Measurements from ENCODE around the gene ZNF622.

Gene ZNF622, protein sequence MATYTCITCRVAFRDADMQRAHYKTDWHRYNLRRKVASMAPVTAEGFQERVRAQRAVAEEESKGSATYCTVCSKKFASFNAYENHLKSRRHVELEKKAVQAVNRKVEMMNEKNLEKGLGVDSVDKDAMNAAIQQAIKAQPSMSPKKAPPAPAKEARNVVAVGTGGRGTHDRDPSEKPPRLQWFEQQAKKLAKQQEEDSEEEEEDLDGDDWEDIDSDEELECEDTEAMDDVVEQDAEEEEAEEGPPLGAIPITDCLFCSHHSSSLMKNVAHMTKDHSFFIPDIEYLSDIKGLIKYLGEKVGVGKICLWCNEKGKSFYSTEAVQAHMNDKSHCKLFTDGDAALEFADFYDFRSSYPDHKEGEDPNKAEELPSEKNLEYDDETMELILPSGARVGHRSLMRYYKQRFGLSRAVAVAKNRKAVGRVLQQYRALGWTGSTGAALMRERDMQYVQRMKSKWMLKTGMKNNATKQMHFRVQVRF

GRCh38 chr5:16465544-16466432 is at the start of gene ZNF622:
ZNF622 (minus strand) TSS chr5:16465800; CDS start chr5:16465665, 135 bp downstream.
- peak; percentile 91 for DNase-seq

DNA sequence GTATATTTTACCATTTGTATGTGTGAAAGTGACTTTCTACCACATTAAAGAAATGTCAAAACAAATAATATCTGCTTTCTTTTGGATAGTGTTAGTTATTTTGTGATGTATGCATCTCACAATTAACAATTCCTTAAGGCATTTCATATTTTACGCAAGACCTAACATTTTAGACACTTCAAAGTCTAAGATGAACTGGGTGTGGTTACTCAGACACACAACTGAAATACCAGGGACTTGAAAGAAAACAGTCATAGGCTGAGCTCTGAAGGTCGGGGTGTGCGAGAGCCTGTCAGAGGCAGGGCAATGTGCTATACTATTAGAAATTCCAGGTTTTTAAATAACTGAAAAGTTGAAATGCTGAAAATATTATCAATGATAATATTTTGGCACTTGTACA is 44.5 kb upstream of the ZNF622 start:
- DNase-seq = no peak

- DNase-seq = no peak
These were observed 43.3 kb upstream of the ZNF622 start for GRCh38 chr5:16508730-16509531.

GRCh38 chr5:16507716-16508115 is 42.1 kb upstream of the ZNF622 start:
- no peak for DNase-seq

- no peak for DNase-seq
These were observed 40.3 kb upstream of the ZNF622 start for GRCh38 chr5:16505904-16506303.

DNA sequence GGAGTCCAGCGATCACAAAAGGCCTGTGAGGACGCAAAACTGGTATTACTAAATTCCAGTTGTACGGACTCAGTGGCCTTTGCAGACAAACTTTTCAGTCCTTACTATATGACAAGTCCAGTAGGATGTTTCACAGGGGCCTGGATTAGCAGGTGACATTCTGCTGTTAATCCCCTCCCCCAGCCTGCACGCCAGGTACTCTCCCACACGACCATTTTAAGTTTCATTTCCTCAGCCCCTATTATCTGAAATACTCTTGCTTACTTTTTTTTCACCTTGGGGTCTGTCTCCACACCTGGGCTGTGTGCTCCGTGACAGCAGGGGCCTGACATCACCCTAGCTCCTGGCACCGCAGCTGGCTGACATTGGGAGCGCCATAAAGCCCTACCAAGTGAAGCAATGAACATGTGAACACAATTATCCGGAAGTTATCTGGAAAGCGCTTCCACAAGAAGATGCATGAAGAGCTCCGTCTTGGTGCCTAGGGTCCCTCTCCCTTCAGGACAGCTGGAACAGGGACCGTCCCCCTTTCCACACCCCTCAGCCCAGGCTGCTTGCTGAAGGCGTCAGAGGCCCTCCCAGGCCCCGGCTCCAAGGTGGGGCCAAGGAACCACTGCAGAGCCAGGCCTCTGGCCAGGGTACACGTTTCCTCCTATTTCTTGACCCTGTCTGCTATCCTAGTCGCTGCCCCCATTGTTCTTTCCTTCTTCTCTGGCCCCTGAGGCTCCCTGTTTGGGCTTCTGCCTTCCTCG is 39.7 kb upstream of the ZNF622 start:
- no peak for DNase-seq

DNA sequence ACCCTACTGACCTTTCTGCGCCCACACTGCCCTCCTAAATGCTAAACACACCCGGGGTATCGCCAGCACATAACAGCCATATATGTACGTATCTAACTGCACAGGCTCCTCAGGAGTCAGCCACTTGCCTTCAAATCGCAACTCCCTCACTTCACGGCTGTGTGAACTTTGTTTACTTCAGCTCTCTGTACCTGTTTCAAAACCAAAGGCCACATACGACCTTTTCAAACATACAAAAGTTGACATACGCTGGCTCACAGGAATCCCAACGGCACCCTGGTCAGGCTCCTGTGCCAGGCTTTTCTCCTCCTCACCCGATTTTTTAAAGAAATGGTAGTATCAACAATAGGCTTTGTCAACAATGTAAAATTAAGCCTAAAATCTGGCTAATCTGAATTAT is 39.0 kb upstream of the ZNF622 start:
- DNase-seq = no peak

DNA sequence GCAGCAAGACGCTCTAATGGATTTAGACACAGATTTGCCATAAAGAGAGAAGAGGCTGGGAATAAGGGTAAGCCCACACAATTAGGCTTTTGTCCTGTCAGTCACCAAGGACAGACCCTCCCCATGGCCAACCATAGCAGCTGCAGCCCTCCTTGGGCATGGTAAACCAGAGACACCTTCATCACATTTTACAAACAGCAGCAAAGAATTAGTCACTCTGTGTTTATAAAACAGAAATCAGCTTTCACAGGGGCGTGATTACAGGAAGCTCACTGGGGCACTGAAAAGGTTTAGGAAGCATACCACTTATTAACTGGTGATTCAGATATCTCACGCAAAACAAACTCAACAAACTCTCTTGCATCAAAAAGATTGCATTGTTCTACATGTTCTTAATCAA is 37.3 kb upstream of the ZNF622 start:
- no peak for DNase-seq

- DNase-seq = no peak
These were observed 34.4 kb upstream of the ZNF622 start for GRCh38 chr5:16500024-16500423.

GRCh38 chr5:16497546-16497945 is 31.9 kb upstream of the ZNF622 start:
- no peak for DNase-seq

- no peak for DNase-seq
These were observed 27.7 kb upstream of the ZNF622 start for GRCh38 chr5:16493261-16493660.

- no peak for DNase-seq
These were observed 27.0 kb upstream of the ZNF622 start for GRCh38 chr5:16492398-16493140.

GRCh38 chr5:16490911-16491310 is 25.3 kb upstream of the ZNF622 start:
- no peak for DNase-seq

GRCh38 chr5:16489322-16489791 is 23.8 kb upstream of the ZNF622 start:
- no peak for DNase-seq

DNA sequence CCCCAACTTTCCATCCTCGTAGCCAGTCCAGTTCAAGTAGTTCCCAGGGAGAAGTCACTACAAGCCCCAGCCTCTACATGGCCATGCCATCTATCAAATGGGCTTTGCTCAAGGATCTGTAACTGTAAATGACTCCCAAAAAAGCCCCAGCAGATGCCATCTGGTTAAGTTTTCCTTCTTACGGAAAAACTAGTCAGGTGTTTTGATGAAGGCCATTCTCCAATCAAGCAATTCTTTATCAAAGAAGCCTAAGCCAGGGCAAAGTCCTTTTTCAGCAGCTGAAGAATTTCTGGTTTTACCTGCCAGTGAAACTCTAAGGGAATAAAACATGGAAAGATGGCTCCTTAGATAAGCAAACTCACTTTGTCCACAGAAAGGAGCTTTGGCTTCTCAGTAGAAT is 21.9 kb upstream of the ZNF622 start:
- DNase-seq = no peak

DNA sequence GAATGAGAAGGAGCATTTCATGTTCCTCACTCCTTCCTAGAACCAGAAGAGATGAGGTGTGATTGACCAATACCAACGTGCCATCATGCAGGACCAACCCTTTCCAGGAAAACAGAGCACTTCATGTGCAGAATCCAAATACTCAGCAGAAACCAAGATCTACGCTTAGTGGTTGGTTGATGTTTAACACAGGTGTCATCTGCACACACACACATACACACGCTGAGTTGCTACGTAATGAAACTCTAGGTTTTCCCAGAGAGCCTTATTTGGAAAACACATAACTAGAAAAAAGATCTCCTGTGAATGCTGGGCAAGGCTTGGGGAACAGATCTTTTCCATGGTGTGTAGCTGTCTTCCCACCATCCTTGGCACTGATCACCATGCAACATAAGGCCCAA is 21.1 kb upstream of the ZNF622 start:
- no peak for DNase-seq

DNA sequence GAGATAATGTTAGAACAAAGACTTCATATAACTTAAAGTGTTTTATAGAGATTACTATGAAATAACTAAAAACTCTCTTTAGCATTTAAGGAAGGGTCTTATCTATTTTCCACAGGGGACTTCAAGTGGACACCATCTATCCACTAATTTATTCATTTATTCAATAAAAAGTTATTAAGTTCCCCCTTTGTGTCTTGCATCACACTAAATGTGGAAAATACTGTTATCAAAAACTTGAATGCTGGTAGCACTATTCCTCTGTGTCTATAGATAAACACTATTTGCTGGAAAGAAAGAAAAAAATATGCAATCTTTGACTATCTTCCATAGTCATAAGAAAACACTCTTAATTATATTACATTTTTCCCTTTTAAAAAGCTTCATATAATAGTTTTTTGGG is 20.1 kb upstream of the ZNF622 start:
- DNase-seq = no peak

- no peak for DNase-seq
These were observed 18.5 kb upstream of the ZNF622 start for GRCh38 chr5:16484081-16484480.

- no peak for DNase-seq
These were observed 17.8 kb upstream of the ZNF622 start for GRCh38 chr5:16483361-16483760.

DNA sequence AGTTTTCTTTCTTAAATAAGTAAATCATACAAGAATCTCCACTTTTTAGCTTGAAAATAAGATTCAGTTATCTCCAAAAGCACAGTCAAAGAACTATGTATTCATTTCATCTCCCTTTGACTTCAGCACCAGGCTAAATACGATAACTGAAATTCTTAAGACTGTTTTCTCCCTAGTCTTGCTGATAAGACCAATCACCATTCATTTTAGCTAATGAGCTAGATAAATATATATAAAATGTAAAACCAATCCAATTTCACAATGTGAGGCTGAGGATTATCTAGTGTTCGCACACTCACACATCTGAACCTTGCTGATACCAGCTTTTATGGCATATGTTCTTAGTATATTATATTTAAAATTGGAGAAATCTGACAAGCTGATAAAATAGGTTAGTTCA is 17.3 kb upstream of the ZNF622 start:
- no peak for DNase-seq

GRCh38 chr5:16480821-16481538 is 15.4 kb upstream of the ZNF622 start:
- no peak for DNase-seq
